ENCODE measurements around the gene COPS8. TPM values are rescaled to one million over a fixed set of nuclear protein-coding genes. Genes with fewer than 3 reads are reported as not detected.

COPS8 gene
- 53.7 TPM for total RNA-seq
- long read RNA-seq, full-length matches to known transcripts: 81 of 121 reads
- long read RNA-seq, partial matches to known transcripts: 3 of 121 reads
- long read RNA-seq, other reads (novel, unspliced or antisense): 37 of 121 reads

- peak; percentile 99 for DNase-seq (ENCODE audit: low spot score)
Observed at GRCh38 chr2:237085248-237086221, at the start of gene COPS8. COPS8 (plus strand) TSS chr2:237085889; CDS start chr2:237085965, 76 bp downstream.

DNA sequence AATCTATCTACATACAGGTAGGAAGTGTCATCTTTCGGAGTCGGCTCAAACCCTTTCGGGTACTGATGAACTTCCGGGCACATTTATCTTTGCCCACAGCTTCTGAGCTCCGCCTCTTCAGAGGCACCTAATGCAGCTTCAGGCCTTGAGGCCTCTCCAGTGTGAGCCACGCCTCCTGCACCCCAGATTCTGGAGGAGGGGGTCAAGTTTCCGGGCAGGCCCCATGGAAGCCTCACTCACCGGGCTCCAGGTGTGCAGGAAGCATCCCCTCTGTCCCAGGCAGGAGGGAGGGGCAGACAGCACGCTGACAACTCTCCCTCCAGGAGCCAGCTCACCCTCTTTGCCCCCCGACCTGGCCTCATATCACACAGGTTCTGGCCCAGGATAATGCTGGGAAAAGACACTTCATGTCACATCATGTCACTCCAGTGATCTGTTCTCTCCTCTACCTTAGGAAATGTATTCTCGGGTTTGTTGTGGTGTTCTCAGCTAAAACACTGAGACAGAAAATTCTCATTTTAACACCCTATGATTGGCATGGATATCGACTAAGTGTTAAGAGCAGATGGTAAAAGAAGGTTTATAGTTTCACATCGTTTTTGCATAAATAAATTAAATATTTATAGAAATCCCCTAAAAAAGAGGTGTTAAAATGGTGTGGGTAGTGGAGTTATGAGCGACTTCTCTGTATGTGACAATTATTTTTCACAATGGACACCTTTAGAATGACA, 46.2 kb upstream of the COPS8 start:
- DNase-seq (ENCODE audit: low spot score): no peak

GRCh38 chr2:237041231-237041630, 44.5 kb upstream of the COPS8 start:
- no peak for DNase-seq (ENCODE audit: low spot score)

DNA sequence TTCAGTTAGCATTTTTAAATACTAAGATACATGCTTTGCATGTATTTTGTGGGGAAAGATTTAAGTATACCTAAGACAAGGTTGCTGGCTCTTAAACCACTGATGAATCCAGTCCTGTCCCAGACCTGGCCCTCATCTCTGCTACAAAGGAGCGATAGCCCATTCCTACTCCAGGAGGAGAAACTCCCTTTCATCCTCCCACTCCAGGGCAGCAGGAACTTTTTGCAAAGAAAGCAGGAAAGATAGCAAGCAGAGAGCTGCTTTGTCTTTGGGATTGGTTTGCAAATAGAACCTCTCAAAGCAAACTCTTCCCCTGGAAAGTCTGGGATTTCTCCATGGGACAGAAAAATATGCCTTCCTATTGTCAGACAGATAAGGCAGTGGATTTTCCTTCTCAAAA, 43.6 kb upstream of the COPS8 start:
- no peak for DNase-seq (ENCODE audit: low spot score)

GRCh38 chr2:237043866-237044265, 41.8 kb upstream of the COPS8 start:
- no peak for DNase-seq (ENCODE audit: low spot score)

GRCh38 chr2:237044281-237044680, 41.4 kb upstream of the COPS8 start:
- no peak for DNase-seq (ENCODE audit: low spot score)

- DNase-seq (ENCODE audit: low spot score): no peak
Observed at GRCh38 chr2:237045449-237045848, 40.2 kb upstream of the COPS8 start.

DNA sequence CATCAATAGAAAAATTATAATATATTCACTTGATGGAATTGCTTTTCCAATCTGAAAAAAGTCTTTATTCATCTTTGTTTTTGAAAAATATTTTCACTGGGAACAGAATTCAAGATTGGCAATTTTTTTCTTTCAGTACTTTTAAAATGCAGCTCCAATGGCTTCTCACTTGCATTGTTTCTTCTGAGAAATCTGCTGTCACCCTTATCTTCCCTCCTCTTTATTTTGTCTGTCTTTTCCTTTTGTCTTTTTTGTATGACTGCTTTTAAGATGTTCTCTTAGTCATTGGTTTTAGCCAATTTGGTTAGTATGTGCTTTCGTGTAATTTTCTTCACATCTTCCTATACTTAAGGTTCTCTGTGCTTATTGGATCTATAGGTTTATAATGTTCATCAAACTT, 37.1 kb upstream of the COPS8 start:
- DNase-seq (ENCODE audit: low spot score): no peak

DNA sequence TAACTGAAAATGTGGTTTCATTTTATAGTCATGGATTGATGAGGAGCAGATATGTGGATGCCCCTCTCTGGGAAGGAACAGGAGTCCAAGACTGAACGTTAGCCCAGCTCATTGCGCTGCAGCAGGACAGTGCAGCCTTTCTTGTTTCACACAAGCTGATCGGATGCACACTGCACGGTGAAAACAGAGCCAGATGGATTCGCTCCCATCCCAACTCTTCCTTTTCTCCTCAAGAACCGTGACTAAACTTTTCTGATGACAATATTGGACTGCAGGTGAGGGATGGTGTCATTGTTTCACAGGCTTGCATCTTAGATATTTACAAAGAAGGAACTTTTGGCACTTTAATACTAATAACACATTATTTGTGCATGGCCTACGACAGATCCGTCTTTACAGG, 33.8 kb upstream of the COPS8 start:
- no peak for DNase-seq (ENCODE audit: low spot score)

- DNase-seq (ENCODE audit: low spot score): no peak
Observed at GRCh38 chr2:237053066-237053465, 32.6 kb upstream of the COPS8 start.

GRCh38 chr2:237055386-237056100, 30.1 kb upstream of the COPS8 start:
- DNase-seq (ENCODE audit: low spot score): no peak

DNA sequence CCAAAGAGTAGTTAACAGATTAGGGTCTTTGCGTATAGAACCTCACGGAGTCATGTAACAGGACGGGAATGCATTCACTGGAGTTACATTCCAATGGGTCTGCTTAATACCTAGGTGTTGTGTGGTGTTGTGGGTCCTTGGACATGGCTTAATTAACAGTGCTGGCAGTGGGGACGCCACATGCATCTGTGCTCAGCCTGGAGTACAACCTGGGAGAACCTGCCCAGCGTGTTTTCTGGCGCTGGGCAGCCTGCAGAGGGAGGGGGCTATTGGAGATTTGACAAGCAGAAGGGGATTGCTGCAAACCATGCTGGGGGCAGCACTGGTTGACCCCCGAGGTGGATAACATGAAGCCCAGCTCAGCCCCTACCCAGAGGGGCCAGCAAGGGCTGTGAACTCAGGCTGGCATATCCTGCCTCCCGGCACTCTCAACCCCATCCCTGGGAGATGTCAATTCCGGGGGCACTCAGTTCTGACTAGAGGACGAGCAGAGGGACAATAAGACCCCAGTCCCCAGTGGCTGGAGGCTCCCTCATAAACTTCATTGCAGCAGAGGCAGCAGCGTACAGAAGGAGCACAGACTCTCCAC, 29.3 kb upstream of the COPS8 start:
- DNase-seq (ENCODE audit: low spot score): no peak

DNA sequence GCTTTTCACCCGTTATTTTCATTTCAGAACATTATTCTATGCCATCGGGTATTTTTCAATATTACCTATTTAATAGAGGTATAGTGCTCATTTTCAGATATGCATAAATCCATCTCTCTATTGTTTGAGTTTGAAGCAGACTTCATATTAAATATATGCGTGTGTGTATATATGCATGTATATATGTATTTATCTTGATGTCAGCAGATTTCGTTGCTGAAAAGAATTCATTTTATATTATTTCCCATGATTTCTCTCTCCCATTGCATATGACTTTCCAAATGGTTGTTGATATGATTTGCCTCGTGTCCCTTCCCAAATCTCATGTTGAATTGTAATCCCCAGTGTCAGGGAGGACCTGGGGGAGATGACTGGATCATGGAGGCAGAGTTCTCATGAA, 28.6 kb upstream of the COPS8 start:
- no peak for DNase-seq (ENCODE audit: low spot score)

- DNase-seq (ENCODE audit: low spot score): no peak
Observed at GRCh38 chr2:237057893-237058300, 27.8 kb upstream of the COPS8 start.

DNA sequence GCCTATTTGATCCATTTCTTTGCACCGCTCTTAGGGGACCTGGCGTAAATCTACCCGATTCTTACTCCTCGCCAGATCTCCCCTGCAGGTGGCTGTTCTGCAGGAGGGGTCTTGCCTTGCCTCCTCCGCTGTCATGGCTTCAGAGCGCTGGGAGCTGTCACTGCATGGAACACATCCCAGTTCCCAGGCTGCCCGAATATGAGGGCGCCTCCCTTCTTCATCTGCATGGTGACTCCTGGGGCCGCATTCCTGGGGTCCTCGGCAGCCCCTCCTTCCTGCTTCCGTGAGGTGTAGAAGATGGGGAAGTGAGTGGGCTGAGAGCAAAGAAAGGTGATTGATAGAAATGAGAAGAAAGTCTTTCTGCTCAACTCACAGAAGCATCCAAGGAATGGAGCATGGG, 27.3 kb upstream of the COPS8 start:
- DNase-seq (ENCODE audit: low spot score): no peak

DNA sequence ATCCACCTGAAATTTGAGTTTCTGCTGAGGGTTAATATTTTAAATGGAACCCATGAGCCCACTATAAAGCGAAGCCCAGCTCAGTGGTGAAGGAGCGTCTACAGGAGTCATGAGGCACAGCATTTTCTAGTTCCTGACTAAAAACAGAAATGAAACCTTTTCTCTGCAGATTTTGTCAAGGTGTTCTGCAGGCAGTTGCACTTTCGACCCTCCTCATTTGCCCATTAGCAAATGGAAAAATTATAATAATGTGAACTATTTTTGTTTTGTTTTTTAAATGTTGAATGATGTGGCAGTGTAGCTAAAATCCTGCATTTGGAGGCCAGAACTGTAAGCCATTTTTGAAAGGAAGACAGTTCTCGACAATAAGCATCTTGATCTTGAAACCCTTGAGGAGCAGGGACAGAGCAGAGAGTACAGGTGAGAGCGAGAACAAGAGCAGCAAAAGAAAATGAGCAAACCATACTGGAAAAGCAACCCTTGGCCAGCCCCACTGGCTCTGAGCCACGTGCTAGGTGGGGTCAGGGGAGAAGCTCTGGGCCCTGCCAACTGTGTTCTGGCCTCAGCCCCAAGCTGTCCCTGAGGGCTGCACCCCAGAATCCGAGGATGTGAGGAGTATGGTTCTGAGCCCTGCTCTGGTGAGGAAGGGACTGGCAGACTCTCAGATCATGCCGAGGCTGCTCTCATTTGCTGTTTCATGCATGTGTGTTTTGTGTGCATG, 26.4 kb upstream of the COPS8 start:
- DNase-seq (ENCODE audit: low spot score): no peak

DNA sequence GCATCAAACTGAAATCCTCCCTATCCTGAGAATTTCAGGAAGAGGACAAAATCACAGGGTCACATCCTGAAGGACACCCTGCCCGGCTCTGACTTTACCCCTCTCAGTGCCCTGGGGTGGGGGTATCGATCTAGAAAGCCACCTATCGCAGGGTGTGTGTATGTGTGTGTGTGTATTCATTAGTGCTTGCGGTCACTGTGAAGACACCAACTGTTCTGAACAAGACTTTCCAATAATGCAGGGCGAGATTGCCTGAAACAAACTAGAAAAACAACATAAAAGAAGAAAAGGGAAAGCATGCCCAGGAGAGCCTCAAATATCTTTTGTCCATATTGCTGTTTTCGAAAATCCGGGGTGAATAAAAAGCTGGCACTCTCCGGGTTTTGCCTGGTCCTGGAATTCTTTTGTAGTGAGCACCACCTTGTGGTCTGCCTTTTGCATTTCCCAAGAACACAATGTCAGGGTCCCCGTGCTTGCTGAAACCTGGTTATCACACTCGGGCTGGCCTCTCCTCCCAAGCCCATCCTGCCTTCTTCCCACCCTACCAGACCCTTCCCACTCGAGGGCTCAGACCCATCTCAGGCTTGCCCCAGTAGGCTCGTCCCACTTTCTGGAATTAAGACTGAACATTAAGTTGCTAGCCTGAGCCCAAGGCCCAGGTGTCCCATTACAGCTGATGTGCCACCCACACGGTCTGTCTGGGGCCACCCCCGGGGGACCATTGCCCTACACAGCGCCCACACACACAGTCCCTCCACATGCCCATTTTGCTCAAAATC, 25.0 kb upstream of the COPS8 start:
- DNase-seq (ENCODE audit: low spot score): no peak

DNA sequence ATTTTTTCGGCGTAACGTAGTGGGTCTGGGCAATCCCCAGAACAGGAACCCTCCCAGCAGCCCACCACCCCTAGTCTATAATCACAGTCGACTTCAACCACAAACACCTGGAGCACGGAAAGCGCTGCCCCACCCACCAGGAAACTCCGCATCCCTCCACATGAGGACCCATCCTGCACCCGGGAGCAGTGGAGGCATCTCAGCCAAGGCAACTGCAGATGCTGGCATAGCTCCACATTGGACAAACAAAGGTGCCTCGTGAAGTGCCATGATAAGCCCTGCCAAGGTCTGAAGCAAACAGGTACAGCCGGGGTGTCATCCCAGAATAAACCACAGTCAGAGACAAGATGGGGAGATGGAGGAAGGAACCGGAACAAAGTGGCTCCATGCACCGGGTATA, 24.3 kb upstream of the COPS8 start:
- no peak for DNase-seq (ENCODE audit: low spot score)

DNA sequence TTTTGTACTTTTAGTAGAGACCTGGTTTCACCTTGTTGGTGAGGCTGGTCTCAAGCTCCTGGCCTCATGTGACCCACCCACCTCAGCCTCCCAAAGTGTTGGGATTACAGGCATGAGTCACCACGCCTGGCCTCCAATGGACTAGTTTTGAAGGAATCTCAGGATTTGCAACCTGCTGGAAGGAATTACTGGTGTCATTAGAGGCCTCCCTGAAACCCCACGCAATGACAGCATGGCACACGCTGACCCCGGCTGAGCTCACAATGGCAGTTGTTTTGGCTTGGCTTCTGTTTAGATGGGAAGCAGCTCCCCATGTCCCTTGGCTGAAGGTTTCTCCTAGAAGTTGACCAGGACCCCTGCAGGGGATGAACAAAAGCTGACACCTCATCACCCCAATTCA, 23.1 kb upstream of the COPS8 start:
- no peak for DNase-seq (ENCODE audit: low spot score)

All from mesenteric fat pad (tissue), 1 donor.